ENCODE data around the gene NDUFS8.

Gene NDUFS8

DNA sequence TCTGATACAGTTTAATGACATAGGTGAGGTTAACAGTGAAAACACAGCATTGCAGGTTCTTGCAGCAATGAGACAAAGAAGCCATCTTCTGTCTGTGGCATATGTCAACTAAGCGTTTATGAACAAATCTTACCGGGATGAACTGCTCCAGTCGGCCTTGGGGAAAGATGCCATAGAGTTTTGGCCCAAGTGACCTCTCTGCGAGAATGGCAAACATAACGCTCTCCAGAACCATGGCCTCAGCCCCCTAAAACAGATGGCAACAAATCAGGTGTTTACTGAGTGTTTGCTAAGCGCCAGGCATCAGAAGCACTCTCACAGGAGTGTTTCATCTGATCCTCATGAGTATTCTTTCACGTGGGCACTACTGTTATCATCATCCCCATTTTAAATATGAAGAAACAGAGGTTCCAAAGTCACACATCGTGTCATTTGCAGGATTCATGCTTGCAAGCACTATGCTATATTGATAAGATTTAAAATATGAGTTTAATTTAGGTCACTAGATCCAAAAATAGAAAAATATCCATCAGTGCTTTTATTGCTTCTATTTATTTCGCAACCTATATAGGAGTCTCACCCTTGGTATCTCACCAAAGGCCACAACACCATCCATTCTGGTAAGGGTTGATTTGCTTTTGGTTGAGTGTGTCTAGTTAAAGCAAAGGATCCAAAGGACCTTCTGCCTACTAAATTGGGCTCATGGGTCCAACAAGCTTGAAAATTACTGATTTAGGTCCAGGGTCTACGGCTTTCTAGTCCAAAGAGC, 44.3 kb downstream of the NDUFS8 start:
- no peak for DNase-seq

DNA sequence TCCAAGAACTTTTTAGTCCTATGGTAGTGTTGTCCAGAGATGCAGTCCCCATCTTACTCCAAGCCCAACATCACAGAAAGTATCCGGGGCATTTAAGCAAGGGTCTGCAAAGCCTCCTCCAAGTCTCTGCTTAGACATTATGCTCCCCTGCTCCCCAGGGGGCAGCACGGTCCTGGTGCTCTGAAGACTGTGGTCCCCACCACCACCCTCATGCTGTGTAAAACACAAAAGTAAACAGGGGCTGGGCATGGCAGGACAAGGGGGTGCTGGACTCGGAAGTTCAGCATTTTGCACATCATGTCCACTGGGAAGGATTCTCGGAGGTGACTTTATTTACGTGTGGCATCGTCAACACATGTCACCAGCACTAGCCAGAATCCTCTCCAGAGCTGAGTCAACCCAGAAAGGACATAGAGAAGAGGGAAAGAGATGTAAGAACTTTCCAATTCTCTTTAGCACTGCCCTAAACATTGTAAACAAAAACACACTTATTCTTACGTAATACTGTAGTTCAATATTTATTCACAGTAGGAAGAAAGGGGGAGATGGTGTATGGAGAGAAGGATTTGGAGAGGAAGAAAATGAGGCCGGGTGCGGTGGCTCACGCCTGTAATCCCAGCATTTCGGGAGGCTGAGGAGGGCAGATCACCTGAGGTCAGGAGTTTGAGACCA, 46.0 kb downstream of the NDUFS8 start:
- peak in 1 of 56 donors; percentile 22 for DNase-seq

DNA sequence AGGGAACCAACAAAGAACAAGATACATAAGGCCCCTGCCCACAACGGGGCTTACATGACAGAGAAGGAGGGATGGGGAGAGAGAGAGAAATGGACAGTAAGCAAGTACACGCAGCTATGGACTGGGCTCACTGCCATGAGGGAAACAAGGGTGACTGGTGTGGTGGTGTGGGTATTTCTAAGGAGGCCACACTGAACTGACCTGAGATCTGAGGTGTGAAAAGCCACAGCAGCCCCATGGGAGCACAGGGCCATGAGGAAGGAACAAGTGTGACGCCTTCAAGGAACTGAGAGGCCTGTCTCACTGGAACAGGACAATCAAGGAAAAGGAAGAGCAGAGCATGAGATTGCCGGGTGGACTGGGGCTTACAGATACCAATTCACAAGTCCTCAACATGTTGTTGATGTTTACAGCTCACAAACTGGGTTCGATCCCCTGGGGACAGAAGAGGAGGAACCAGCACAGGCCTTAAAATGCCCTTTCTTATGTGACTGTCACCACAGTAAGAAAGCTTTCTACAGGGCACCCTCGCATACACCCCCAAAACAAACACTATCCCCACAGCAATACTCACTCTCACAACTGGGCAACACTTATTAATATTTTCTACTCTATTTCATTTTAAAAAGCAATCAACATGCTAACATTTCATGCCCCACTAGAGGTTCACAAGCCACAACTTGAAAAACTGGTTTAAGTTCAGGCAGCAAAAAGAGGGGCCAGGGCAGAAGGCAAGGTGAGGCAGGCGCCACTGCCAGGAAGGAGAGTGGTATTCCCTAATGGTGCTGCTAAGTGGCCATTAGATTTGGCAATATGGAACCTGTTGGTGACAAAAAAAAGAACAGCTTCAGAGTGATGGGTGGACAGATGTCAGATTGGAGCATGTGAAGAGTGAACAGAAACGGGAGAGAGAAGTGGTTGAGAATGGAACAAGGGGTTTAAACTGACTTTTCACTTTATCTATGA, 47.4 kb downstream of the NDUFS8 start:
- DNase-seq: no peak

DNA sequence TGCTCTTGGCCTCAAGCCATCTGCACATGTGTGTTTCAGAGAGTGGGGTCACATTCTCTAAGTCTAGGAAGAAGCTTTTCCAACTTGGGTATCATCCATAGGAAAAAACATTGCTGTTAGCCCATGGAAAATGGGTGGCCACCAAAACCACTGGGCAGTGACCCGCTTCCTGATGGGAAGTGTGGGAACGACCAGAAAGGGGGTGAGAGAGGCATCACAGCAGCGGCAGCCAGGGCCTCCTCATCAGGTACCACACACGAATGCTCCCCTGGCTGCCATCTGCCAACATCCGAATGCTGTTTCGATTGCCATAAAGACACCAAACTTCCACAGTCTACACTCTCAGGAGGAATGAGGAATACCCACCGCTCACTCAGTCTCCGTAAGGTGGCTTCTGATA, 50.4 kb downstream of the NDUFS8 start:
- DNase-seq: no peak

DNA sequence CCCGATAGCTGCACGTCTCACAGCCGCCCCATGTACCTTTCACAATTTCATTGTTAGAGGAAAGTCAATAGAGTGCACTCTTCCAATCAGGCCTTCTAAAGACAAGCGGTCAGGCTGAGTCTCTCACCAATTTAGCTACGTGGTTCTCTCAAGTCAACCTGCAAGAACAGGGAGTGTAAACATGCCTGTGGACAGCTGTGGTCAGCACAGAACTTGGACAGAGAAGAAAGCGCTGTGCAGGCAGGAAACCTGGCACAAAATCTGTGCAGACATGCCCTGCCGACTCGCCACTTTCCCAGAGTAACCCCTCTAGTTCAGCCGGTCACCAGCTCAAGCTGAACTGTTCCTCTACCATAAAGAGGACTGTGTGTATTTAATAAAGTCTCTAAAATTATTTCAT, 51.2 kb downstream of the NDUFS8 start:
- no peak for DNase-seq

DNA sequence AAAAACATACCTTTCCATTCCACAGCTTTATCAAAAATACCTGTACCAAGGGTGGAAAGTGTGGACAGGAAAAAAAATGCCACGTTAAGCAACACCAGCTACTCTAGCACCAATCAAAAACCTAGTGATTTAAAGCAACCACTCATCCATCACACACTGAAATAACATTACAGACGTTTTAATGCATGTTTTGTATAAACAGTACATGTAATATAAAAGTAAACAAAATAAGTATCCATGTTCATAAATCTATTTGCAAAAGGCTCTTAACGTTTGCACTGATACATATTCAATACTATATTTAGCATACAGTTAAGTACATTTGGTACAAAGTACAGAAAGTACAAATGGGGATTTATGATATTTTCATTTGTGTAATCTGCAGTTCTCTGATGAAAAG, 52.0 kb downstream of the NDUFS8 start:
- DNase-seq: no peak

DNA sequence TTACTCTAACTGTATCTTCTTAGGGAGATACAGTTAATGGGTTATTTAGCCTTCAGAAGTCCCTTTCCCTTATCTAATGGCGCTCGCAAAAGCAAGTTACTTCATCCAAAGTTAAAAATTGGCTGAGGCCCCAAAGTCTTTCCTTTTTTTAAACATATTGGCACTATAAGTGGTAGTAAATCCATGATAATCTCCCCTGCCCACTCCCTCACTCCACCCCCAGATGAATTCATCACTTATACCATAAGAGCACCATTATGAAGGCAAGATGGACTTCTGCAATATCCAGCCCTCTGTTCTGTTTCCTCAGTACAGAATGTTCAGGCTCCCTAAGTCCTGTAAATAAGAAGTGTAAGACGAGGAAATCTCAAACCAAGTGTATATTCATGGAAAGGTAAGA, 53.0 kb downstream of the NDUFS8 start:
- DNase-seq: no peak

All from amygdala (tissue), 56 donors.